Lower leg skin (tissue), 3 donors: ENCODE results near the gene INTS3.

Experiments
- CTCF ChIP-seq, 3 donors: fragments of 450-650 bp; IDR thresholded peaks; one replicate each; pipeline ENCODE4 v1.5.1; 2016; ENCODE audit warnings: antibody characterized with exemption in 3 of 3, mild to moderate bottlenecking in 3 of 3, moderate library complexity in 2 of 3
- POLR2A ChIP-seq, 2 donors: fragments of 450-650 bp; IDR thresholded peaks; one replicate each; pipeline ENCODE4 v1.6.1; 2016 to 2017; ENCODE audit warnings: antibody characterized with exemption in 2 of 2, mild to moderate bottlenecking in 1 of 2, moderate library complexity in 1 of 2

DNA sequence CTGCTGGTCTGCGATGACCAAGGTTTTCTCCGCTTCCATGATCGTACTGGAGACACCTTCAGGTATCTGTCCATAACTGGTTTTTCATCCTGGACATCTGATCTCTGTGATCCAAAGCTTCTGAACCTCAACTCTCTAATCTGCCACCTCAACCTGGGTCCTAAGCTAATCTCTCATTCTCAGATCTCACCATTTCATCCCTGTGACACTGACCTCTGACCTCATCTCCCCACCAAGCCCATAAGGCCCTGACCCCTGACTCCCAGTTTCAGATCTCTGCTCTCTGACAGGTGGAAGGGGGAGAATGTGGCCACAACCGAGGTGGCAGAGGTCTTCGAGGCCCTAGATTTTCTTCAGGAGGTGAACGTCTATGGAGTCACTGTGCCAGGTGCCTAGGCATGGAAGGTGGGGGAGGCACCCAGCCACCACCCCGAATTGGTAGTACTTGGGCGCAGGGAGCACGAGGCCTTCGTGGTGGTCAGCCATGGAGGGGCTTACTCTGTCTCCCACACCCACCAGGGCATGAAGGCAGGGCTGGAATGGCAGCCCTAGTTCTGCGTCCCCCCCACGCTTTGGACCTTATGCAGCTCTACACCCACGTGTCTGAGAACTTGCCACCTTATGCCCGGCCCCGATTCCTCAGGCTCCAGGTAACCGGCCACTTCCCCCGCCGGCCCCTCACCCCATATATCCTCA, 51.1 kb downstream of the INTS3 start:
- TF ChIP-seq CTCF (IDR thresholded peaks at IDR 0.05) (no peak), POLR2A (IDR thresholded peaks at IDR 0.05) (no peak)
